BE2C (cell line): ENCODE data around the gene CORO6.

ENCODE experiments used
- DNase-seq: peaks from one replicate; pipeline ENCODE4 v3.0.0-alpha.2; 2020
- H3K27me3 ChIP-seq: fragments of 250-450 bp; sonication (Bioruptor Pico); 2 replicates; pipeline ENCODE4 v1.5.1; 2020; ENCODE audit warnings: mild to moderate bottlenecking
- H3K36me3 ChIP-seq: fragments of 250-450 bp; sonication (Bioruptor Pico); 2 replicates; pipeline ENCODE4 v1.5.1; 2020; ENCODE audit warnings: mild to moderate bottlenecking
- H3K4me1 ChIP-seq: fragments of 250-450 bp; sonication (Bioruptor Pico); 2 replicates; pipeline ENCODE4 v1.5.1; 2020
- H3K4me3 ChIP-seq: 2 replicates; pipeline ENCODE4 v1.5.1; 2011; ENCODE audit warnings: low read depth, low read length
- H3K9me3 ChIP-seq: fragments of 250-450 bp; sonication (Bioruptor Pico); 2 replicates; pipeline ENCODE4 v1.5.1; 2020
- TF ChIP-seq, protein P1 (sequence below): IDR thresholded peaks from 2 replicates; pipeline ENCODE4 v1.5.1; 2012; ENCODE audit warnings: mild to moderate bottlenecking, low read depth, low read length

The CORO6 gene

DNA sequence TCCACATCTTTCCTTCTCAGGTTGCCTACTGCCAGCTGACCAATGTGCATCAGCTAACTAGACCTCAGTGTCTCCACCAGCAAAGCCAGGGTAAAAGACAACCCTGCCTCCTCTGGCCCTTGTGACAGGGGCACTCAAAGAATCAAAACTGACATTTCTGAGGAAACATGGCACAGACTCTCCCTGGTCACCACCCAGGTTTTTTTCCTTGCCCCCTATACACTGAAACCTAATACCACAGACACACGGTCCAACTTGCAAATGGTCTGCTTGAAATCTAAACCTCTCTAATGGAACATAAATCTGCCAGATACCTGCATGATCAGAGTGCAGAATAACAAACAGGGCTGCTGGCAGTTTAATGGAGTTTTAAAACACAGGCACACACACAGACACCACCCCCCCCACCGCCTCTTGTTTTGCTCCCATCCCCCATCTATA lies 19.5 kb upstream of the CORO6 start:
- Histone ChIP-seq H3K4me1 (peaks cover 28% of the 10 kb centered on the region), H3K27me3 (no peaks in the 10 kb centered on the region), H3K36me3 (no peaks in the 10 kb centered on the region), H3K9me3 (no peaks in the 10 kb centered on the region), H3K4me3 (no peak overlapping the region)
- TF ChIP-seq, protein P1, sequence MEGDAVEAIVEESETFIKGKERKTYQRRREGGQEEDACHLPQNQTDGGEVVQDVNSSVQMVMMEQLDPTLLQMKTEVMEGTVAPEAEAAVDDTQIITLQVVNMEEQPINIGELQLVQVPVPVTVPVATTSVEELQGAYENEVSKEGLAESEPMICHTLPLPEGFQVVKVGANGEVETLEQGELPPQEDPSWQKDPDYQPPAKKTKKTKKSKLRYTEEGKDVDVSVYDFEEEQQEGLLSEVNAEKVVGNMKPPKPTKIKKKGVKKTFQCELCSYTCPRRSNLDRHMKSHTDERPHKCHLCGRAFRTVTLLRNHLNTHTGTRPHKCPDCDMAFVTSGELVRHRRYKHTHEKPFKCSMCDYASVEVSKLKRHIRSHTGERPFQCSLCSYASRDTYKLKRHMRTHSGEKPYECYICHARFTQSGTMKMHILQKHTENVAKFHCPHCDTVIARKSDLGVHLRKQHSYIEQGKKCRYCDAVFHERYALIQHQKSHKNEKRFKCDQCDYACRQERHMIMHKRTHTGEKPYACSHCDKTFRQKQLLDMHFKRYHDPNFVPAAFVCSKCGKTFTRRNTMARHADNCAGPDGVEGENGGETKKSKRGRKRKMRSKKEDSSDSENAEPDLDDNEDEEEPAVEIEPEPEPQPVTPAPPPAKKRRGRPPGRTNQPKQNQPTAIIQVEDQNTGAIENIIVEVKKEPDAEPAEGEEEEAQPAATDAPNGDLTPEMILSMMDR = no peak
- DNase-seq = peak; percentile 49

DNA sequence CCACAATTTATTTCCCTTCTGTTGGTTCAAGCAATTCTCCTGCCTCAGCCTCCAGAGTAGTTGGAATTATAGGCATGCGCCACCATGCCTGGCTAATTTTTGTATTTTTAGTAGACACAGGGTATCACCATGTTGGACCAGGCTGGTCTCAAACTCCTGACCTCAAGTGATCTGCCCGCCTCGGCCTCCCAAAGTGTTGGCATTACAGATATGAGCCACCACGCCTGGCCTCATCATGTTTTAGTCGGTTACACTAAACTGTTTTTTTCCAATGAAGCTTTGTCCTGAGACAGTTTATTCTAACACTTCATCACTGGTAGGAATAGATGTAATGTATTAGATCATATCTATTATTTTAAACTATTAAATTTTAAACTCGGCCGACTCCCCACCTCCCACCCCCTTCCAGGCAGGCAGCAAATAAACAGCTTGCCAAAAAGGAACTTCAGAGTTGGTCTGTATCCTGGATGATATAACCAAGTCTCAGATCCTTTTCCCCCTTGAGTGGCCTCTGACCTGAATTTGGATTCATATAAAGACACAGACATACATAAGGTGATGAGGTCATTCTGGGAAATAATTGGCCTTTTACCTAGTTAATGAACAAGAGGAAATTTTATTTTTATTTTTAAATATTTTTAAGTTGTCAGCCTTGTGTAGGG lies 18.4 kb upstream of the CORO6 start:
- no peaks in the 10 kb centered on the region for H3K27me3 ChIP-seq
- TF ChIP-seq, protein P1 = no peak
- no peak overlapping the region for H3K4me3 ChIP-seq
- H3K36me3 ChIP-seq = peaks cover 4% of the 10 kb centered on the region
- H3K4me1 ChIP-seq = peaks cover 27% of the 10 kb centered on the region
- H3K9me3 ChIP-seq = no peaks in the 10 kb centered on the region
- no peak for DNase-seq

DNA sequence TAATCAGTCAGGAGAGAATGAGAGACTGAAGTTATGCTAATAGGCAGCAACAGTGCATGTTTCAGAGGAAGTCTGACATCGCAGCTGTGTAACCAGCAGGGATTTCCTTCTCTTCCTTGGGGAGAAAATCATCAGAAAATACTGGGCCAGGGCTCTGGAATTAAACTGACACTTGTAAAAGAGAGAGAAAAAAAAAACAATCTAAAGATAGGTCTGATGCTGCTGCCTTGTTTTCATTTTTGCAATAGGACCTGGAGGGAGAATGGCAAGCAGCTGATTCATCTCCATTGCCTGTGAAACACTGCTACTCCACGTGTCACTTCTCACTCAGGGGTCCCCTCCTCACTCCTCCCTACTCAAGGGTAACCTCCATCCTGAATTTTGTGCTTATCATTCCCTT lies 17.7 kb upstream of the CORO6 start:
- no peaks in the 10 kb centered on the region for H3K27me3 ChIP-seq
- H3K4me3 ChIP-seq = no peak overlapping the region
- peaks cover 7% of the 10 kb centered on the region for H3K36me3 ChIP-seq
- DNase-seq = no peak
- TF ChIP-seq, protein P1 = no peak
- peaks cover 20% of the 10 kb centered on the region for H3K4me1 ChIP-seq
- H3K9me3 ChIP-seq = no peaks in the 10 kb centered on the region

DNA sequence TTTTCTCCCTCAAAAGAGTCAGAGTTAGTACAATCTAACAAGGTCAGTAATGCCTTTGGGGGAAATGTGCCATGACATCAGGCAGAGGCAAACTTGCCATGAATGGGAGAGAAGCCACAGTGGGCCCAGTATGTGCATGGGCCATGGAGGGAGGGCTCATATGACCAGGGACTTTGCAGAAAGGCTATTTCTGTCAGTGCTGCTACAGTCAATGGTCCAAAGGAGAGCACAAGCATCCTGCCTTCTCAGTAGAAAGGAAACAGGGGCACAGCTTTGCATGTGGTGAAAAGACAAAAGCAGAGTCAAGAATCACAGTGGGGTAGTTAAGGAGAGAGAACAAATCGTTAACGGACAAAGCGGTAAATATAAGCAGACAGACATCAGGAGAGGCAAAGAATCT lies 11.2 kb upstream of the CORO6 start:
- Histone ChIP-seq H3K4me1 (no peaks in the 10 kb centered on the region), H3K9me3 (no peaks in the 10 kb centered on the region), H3K36me3 (peaks cover 39% of the 10 kb centered on the region), H3K4me3 (no peak overlapping the region), H3K27me3 (no peaks in the 10 kb centered on the region)
- TF ChIP-seq, protein P1 = no peak
- DNase-seq = no peak

DNA sequence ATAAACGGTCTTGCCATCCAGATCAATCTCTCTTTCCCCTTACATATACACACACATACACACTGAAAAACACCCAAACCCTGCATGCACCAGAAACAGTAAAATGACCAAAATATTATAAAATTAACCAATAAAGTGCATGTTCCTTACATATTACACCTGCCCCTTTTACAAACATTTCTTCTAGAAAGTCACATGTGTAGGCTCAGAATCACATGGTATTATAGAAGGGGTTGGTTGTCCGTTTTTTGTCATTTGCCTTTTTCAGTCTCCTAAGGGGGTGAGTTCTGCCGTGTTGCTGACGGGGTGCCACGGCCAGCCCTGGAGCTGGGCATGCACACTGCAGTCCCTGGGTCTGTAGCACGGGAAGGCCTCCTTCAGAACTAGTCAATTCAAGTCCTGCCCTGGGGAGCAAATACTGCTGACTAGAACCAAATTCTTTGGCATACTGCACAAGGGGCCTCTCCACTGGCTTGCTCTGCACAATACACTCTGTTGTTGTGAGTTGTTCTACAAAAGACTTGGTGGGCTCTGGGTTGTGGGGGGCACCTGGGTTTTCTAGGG lies 8.0 kb upstream of the CORO6 start:
- DNase-seq = no peak
- TF ChIP-seq, protein P1 = no peak
- H3K4me1 ChIP-seq = peaks cover 1% of the 10 kb centered on the region; the same call in 1 of the 2 replicates
- no peaks in the 10 kb centered on the region for H3K27me3 ChIP-seq
- peaks cover 32% of the 10 kb centered on the region for H3K36me3 ChIP-seq
- no peaks in the 10 kb centered on the region for H3K9me3 ChIP-seq
- H3K4me3 ChIP-seq = no peak overlapping the region

DNA sequence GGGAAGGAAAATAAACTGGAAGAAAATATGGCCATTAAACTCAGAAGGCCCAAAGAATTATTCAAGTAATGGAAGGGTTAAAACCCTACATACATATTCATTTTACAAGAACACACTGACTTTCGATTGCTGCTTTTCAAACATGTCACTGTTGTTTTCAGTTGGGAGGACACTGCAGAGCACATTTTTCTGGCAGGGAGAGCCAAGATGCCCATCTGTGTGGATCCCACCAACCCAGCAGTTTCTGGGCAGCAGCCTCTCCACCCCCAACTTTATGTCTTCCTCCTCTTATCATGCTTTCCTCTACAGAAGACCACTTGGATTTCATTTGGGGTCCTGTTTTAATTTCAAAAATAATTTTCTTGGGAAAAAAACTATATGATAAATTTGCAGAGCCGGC lies 7.1 kb upstream of the CORO6 start:
- peaks cover 29% of the 10 kb centered on the region for H3K36me3 ChIP-seq
- H3K27me3 ChIP-seq = no peaks in the 10 kb centered on the region
- no peaks in the 10 kb centered on the region for H3K9me3 ChIP-seq
- H3K4me1 ChIP-seq = peaks cover 10% of the 10 kb centered on the region
- TF ChIP-seq, protein P1 = no peak
- H3K4me3 ChIP-seq = no peak overlapping the region
- no peak for DNase-seq
